ENCODE measurements around the gene MANSC1. TPM values are rescaled to one million over a fixed set of nuclear protein-coding genes. Genes with fewer than 3 reads are reported as not detected.

MANSC1 gene
- total and polyA plus RNA-seq, 2 experiments from 2014 or later: 8.2 to 12.2 TPM

DNA sequence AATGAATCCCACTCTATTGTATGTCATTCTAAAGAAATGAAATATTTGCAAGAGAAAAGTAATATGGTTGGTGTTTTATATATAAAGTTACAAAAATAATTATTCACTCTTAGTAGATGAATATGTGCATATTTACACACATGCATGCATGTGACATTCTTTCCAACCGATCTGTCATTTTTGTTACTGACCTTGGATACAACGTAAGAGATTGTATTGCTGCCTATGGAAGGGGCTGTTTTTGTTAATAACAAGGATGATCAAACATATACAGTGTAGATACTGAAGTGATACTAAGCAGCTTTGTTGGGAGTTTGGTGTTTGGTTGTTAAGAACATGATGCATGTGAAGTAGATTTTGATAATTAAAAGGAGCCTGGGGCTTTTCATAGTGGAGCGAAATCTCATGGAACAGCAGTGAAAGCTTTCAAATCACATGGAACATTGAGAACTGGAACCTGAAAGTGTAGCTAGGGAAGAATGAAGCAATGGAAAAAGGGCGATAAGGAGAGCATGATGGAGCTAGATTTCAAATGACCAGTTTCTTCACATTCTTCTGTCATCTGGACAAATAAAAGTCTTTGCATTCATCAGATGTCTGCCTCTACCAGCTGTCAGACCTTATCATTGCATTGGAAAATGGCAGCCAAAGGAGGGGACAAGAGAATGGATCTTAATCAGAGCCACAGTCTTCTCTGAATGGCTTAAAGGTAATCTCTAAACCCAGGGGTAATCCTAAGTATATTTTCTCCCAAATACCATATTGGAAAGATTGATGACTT, 16.8 kb upstream of the MANSC1 start:
- Histone ChIP-seq H3K79me2 (ENCODE audit: insufficient read depth) (peaks cover 22% of the 10 kb centered on the region), H3K9me2 (ENCODE audit: insufficient read depth) (no peaks in the 10 kb centered on the region), H4K20me1 (ENCODE audit: insufficient read depth) (no peaks in the 10 kb centered on the region), H3K27ac (no peak overlapping the region), H3K4me3 (no peak overlapping the region), H3K4me1 (ENCODE audit: insufficient read depth) (peaks cover 10% of the 10 kb centered on the region; the same call in 1 of the 2 replicates), H3K9ac (no peak overlapping the region), H3K27me3 (replicated peaks; ENCODE audit: insufficient read depth) (no peaks in the 10 kb centered on the region), H3K36me3 (ENCODE audit: low read depth) (no peaks in the 10 kb centered on the region), H3F3A (ENCODE audit: insufficient read depth) (no peaks in the 10 kb centered on the region), H2AFZ (no peak overlapping the region), H3K4me2 (ENCODE audit: unreplicated experiment) (no peak overlapping the region), H3K9me3 (ENCODE audit: low read depth) (no peaks in the 10 kb centered on the region)
- in situ Hi-C loops (cut with MboI): no loop called here
- no peak for DNase-seq
- 95 to 98% methylated on average over 4 of the region's 4 CpGs for WGBS, 2 experiments (ENCODE audit: low coverage in 1 of 2, low lambda C conversion rate in 2 of 2, missing lambda C conversion rate in 2 of 2)
- TF ChIP-seq EZH2 (IDR thresholded peaks at IDR 0.05; ENCODE audit: insufficient read depth, poor library complexity, severe bottlenecking) (no peak), EZH2phosphoT487 (IDR thresholded peaks at IDR 0.05; ENCODE audit: insufficient read depth, low read depth) (no peak)

DNA sequence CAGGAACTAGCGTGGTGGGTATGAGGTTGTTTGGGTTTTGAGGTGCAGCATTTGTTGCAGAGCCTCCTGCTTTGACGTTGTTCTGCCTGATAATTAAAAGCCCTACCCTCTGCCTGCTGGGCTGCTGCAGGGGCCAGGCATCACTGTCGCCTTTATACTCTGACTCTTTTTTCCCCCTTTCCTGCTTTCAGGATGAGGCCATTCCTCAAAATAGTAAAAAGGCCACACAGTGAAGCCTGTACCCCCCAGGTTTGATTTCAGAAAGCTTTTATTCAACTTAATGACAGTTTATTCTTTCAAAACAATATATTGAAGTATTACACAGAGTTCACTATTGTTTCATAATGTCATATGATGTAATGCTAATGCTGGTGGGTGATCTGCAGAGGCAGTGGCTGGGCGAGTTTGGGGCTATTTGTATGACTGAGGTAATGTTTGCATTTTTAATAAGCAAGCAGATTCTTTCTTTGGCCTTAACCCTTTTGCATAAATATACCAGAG, 15.9 kb upstream of the MANSC1 start:
- H3K9me3 ChIP-seq (ENCODE audit: low read depth): no peaks in the 10 kb centered on the region
- H2AFZ ChIP-seq: no peak overlapping the region
- 58 to 59% methylated on average over 4 of the region's 4 CpGs for WGBS, 2 experiments (ENCODE audit: low coverage in 1 of 2, low lambda C conversion rate in 2 of 2, missing lambda C conversion rate in 2 of 2)
- peak overlapping the region; percentile 5; the same call in 1 of the 2 replicates for H3K27ac ChIP-seq
- DNase-seq: peak; percentile 49
- H3K4me2 ChIP-seq (ENCODE audit: unreplicated experiment): no peak overlapping the region
- in situ Hi-C loops (cut with MboI): no loop called here
- H3K4me3 ChIP-seq: no peak overlapping the region
- H3K27me3 ChIP-seq (replicated peaks; ENCODE audit: insufficient read depth): no peaks in the 10 kb centered on the region
- H3K36me3 ChIP-seq (ENCODE audit: low read depth): no peaks in the 10 kb centered on the region
- H3K79me2 ChIP-seq (ENCODE audit: insufficient read depth): peaks cover 18% of the 10 kb centered on the region
- peaks cover 10% of the 10 kb centered on the region; the same call in 1 of the 2 replicates for H3K4me1 ChIP-seq (ENCODE audit: insufficient read depth)
- H3K9me2 ChIP-seq (ENCODE audit: insufficient read depth): no peaks in the 10 kb centered on the region
- peak overlapping the region; percentile 15; the same call in 1 of the 2 replicates for H3K9ac ChIP-seq
- no peaks in the 10 kb centered on the region for H3F3A ChIP-seq (ENCODE audit: insufficient read depth)
- H4K20me1 ChIP-seq (ENCODE audit: insufficient read depth): no peaks in the 10 kb centered on the region
- TF ChIP-seq EZH2phosphoT487 (IDR thresholded peaks at IDR 0.05; ENCODE audit: insufficient read depth, low read depth) (no peak), EZH2 (IDR thresholded peaks at IDR 0.05; ENCODE audit: insufficient read depth, poor library complexity, severe bottlenecking) (no peak)

DNA sequence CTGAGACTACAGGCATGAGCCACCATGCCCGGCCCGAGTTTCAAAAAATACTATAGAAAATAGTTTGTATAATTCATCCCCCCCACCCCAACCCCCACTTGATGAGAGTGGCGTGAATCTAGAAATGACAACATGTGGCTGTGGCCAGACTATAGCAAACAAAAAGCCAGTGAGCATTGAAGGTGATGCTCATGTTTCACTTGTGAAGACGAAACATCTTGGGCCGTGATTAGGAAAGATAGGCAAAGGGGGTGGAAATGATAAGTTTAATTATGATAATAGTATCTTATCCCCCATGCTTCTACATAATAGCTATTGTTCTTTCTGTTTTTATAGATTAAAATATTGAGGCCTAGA, 15.4 kb upstream of the MANSC1 start:
- H3K79me2 ChIP-seq (ENCODE audit: insufficient read depth): peaks cover 20% of the 10 kb centered on the region
- peaks cover 10% of the 10 kb centered on the region; the same call in 1 of the 2 replicates for H3K4me1 ChIP-seq (ENCODE audit: insufficient read depth)
- no peak overlapping the region for H3K4me2 ChIP-seq (ENCODE audit: unreplicated experiment)
- H3K9ac ChIP-seq: peak overlapping the region; percentile 15; the same call in 1 of the 2 replicates
- H3K9me3 ChIP-seq (ENCODE audit: low read depth): no peaks in the 10 kb centered on the region
- in situ Hi-C loops (cut with MboI): no loop called here
- no peaks in the 10 kb centered on the region for H3K27me3 ChIP-seq (replicated peaks; ENCODE audit: insufficient read depth)
- no peaks in the 10 kb centered on the region for H3K36me3 ChIP-seq (ENCODE audit: low read depth)
- no peaks in the 10 kb centered on the region for H3F3A ChIP-seq (ENCODE audit: insufficient read depth)
- no peak overlapping the region for H3K4me3 ChIP-seq
- no peak for DNase-seq
- no peaks in the 10 kb centered on the region for H3K9me2 ChIP-seq (ENCODE audit: insufficient read depth)
- no peak for TF ChIP-seq EZH2 (IDR thresholded peaks at IDR 0.05; ENCODE audit: insufficient read depth, poor library complexity, severe bottlenecking)
- TF ChIP-seq EZH2phosphoT487 (IDR thresholded peaks at IDR 0.05; ENCODE audit: insufficient read depth, low read depth): no peak
- no peak overlapping the region for H2AFZ ChIP-seq
- 96 to 99% methylated on average over 5 of the region's 5 CpGs for WGBS, 2 experiments (ENCODE audit: low coverage in 1 of 2, low lambda C conversion rate in 2 of 2, missing lambda C conversion rate in 2 of 2)
- H3K27ac ChIP-seq: no peak overlapping the region; the same call in 1 of the 2 replicates
- H4K20me1 ChIP-seq (ENCODE audit: insufficient read depth): no peaks in the 10 kb centered on the region

DNA sequence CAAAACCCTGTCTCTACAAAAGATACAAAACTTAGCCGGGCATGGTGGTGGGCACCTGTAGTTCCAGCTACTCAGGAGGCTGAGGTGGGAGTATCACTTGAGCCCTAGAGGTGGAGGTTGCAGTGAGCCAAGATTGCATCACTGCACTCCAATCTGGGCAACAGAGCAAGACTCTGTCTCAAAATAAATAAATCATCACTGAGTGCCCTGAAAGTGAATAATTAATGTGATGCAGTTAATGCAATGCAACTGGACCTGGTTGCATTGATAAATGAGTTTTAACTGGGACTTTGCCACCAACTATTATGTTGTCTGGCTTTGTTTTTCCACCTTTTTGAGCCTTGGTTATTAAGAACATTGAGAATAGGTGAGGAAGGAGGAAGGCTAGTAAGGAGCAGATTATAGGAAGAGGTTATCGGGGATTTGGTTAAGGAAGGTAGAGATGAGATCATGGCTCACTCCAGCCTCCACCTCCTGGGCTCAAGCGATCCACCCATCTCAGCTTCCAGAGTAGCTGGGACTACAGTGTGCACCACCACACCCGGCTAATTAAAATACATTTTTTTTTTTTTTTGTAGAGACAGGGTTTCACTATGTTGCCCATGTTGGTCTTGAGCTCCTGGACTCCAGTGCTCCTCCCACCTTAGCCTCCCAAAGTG, 14.9 kb upstream of the MANSC1 start:
- WGBS, 2 experiments (ENCODE audit: low coverage in 1 of 2, low lambda C conversion rate in 2 of 2, missing lambda C conversion rate in 2 of 2): 95 to 96% methylated on average over 4 of the region's 4 CpGs
- Histone ChIP-seq H2AFZ (no peak overlapping the region), H3K4me1 (ENCODE audit: insufficient read depth) (0 out of 2 replicates have a peak, but pooled peaks cover 6% of the 10 kb centered on the region), H3K4me3 (no peak overlapping the region), H3K4me2 (ENCODE audit: unreplicated experiment) (no peak overlapping the region), H4K20me1 (ENCODE audit: insufficient read depth) (no peaks in the 10 kb centered on the region), H3K36me3 (ENCODE audit: low read depth) (no peaks in the 10 kb centered on the region), H3K27me3 (replicated peaks; ENCODE audit: insufficient read depth) (no peaks in the 10 kb centered on the region), H3F3A (ENCODE audit: insufficient read depth) (no peaks in the 10 kb centered on the region), H3K9me2 (ENCODE audit: insufficient read depth) (no peaks in the 10 kb centered on the region), H3K9ac (no peak overlapping the region), H3K79me2 (ENCODE audit: insufficient read depth) (peaks cover 25% of the 10 kb centered on the region), H3K27ac (no peak overlapping the region), H3K9me3 (ENCODE audit: low read depth) (no peaks in the 10 kb centered on the region)
- DNase-seq: no peak
- TF ChIP-seq EZH2 (IDR thresholded peaks at IDR 0.05; ENCODE audit: insufficient read depth, poor library complexity, severe bottlenecking) (no peak), EZH2phosphoT487 (IDR thresholded peaks at IDR 0.05; ENCODE audit: insufficient read depth, low read depth) (no peak)
- in situ Hi-C loops (cut with MboI): no loop called here

Measured in GM23248 (cell line).